Ectodermal cell (in vitro differentiated cells): ENCODE results near the gene SLC12A3.

Experiments used
- H3K27ac ChIP-seq: 2 replicates; pipeline ENCODE4 v1.7.0; 2013; ENCODE audit warnings: mild to moderate bottlenecking, low read depth, low read length; ENCODE audit not compliant: insufficient read depth, poor library complexity, severe bottlenecking
- H3K27me3 ChIP-seq: 2 replicates; pipeline ENCODE4 v1.7.0; 2013; ENCODE audit warnings: mild to moderate bottlenecking, low read length; ENCODE audit not compliant: insufficient read depth, control insufficient read depth, poor library complexity, severe bottlenecking
- H3K36me3 ChIP-seq: one replicate; pipeline ENCODE4 v1.7.0; 2013; ENCODE audit warnings: low read length; ENCODE audit not compliant: control insufficient read depth, insufficient read depth
- H3K4me1 ChIP-seq: one replicate; pipeline ENCODE4 v1.7.0; 2013; ENCODE audit warnings: low read length; ENCODE audit not compliant: control insufficient read depth, insufficient read depth
- H3K4me3 ChIP-seq: 2 replicates; pipeline ENCODE4 v1.7.0; 2013; ENCODE audit warnings: low read depth, low read length, control low read depth; ENCODE audit not compliant: insufficient read depth
- H3K9me3 ChIP-seq: 2 replicates; pipeline ENCODE4 v1.7.0; 2013; ENCODE audit warnings: mild to moderate bottlenecking, low read length, moderate library complexity; ENCODE audit not compliant: control insufficient read depth
- whole genome bisulfite sequencing, 2 experiments: methylation state at CpG; one replicate each; pipeline ENCODE4 v1.1.7; 2013; ENCODE audit warnings: missing lambda C conversion rate in 2 of 2; 5-methylcytosine and 5-hydroxymethylcytosine counted together

SLC12A3 gene

GRCh38 chr16:56941092-56941491, 76.1 kb downstream of the SLC12A3 start:
- H3K27ac ChIP-seq: no peak overlapping the region
- no peaks in the 10 kb centered on the region for H3K4me1 ChIP-seq
- no peaks in the 10 kb centered on the region for H3K27me3 ChIP-seq
- peaks cover 25% of the 10 kb centered on the region for H3K36me3 ChIP-seq
- no peaks in the 10 kb centered on the region for H3K9me3 ChIP-seq
- WGBS, 2 experiments: 96 to 100% methylated on average over 2 of the region's 2 CpGs
- H3K4me3 ChIP-seq: no peak overlapping the region

GRCh38 chr16:56941856-56942331, 76.9 kb downstream of the SLC12A3 start:
- Histone ChIP-seq H3K4me1 (no peaks in the 10 kb centered on the region), H3K27ac (no peak overlapping the region), H3K27me3 (no peaks in the 10 kb centered on the region), H3K36me3 (peaks cover 25% of the 10 kb centered on the region), H3K9me3 (no peaks in the 10 kb centered on the region), H3K4me3 (no peak overlapping the region)
- WGBS, 2 experiments: 84 to 85% methylated on average over 9 of the region's 9 CpGs

DNA sequence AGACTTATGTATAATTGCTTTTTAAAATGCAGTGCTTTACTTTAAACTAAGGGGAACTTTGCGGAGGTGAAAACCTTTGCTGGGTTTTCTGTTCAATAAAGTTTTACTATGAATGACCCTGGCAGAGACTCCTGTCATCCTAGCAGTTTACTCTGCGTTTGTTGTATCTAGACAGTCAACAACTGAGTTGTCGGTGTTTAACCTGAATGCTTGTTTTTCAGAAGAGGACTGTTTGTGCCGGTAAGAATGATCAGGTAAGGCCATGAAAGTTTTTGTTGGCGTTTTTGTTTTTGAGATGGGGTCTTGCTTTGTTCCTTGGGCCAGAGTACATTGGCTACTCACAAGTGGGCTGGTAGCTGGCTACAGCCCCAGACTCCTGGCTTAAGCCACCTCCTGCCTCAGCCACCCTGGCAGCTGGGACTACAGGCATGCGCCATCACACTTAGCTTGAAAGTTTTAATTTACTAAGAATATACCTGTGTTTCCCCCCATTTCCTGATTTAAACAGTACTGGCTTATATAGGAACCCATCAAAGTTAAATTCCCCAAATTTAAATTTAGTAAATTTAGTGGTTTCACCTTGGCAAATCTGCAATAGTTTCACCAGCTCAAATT, 78.9 kb downstream of the SLC12A3 start:
- WGBS, 2 experiments: 95% methylated on average over 6 of the region's 6 CpGs
- Histone ChIP-seq H3K27me3 (no peaks in the 10 kb centered on the region), H3K9me3 (no peaks in the 10 kb centered on the region), H3K36me3 (peaks cover 24% of the 10 kb centered on the region), H3K4me3 (no peak overlapping the region), H3K27ac (no peak overlapping the region), H3K4me1 (no peaks in the 10 kb centered on the region)

DNA sequence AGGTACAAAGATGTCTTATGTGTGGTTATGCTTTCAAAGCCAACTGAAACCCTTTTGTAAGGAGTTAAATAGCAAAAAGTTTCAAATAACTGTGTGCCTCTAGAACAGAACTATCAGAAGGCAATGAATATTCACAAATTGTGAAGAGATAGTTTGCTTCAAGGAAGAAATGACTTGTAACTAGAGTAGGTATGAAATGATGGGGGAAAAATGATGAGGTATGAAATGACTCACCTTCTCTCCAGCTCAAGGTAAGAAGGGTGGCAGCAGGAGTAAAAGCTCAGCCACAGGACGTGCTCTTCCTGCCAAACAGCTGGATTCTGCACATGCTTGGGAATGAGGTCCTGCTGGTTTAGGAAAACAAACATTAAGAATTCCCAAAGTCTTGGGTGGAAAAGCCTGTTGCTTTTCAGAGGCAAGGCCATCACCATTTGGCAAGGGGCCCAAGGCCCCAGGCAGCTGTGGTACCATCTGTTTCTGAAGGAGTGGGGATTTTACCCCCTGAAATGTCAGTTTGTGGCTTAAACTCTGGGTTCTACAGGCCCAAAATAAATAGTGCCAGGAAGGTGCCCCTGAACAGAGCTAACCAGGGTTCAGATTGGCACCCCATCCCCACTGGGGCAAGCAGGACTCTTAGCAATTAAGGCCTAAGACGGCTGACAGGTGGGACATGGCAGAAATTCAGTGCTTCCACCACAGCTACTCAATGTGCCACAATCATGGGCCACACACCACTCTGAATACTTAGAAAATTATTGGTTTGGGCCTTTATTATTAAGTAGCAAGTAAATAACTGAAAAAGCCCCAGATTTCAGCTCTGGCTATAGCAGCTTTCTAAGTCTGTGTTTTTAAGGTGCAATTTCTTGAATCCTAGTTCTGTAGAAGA, 80.2 kb downstream of the SLC12A3 start:
- no peaks in the 10 kb centered on the region for H3K9me3 ChIP-seq
- H3K4me1 ChIP-seq: no peaks in the 10 kb centered on the region
- H3K36me3 ChIP-seq: peaks cover 22% of the 10 kb centered on the region
- H3K4me3 ChIP-seq: no peak overlapping the region
- no peaks in the 10 kb centered on the region for H3K27me3 ChIP-seq
- 82 to 94% methylated on average over 2 of the region's 2 CpGs for WGBS, 2 experiments
- H3K27ac ChIP-seq: no peak overlapping the region

DNA sequence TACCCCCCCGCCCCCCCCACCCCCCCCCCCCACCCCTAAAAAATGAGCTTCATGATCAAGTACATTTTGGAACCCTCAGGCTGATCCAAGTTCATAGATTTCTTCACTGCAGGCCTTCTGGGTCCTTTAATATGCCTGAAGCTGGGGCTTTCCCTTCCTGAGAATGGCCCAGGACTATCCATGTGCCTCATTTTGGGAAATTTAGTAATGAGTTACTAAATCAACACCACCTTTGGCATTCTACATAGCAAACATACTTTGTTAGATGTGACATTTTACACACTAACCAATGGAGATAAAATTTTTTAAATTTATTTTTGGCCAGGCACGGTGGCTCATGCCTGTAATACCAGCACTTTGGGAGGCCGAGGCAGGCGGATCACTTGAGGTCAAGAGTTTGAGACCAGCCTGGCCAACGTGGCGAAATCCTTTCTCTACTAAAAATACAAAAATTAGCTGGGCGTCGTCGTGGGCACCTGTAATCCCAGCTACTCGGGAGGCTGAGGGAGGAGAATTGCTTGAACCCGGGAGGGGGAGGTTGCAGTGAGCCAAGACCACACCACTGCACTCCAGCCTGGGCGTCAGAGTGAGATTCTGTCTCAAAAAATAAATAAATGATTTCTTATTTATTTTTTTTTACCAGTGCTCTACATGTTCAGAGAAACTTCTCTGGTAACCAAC, 81.0 kb downstream of the SLC12A3 start:
- Histone ChIP-seq H3K4me3 (no peak overlapping the region), H3K27me3 (no peaks in the 10 kb centered on the region), H3K36me3 (peaks cover 22% of the 10 kb centered on the region), H3K4me1 (no peaks in the 10 kb centered on the region), H3K9me3 (no peaks in the 10 kb centered on the region), H3K27ac (no peak overlapping the region)
- 88 to 96% methylated on average over 10 of the region's 12 CpGs for WGBS, 2 experiments

- Histone ChIP-seq H3K36me3 (peaks cover 21% of the 10 kb centered on the region), H3K4me1 (no peaks in the 10 kb centered on the region), H3K27ac (no peak overlapping the region), H3K9me3 (no peaks in the 10 kb centered on the region), H3K27me3 (no peaks in the 10 kb centered on the region), H3K4me3 (no peak overlapping the region)
- 92% methylated on average over 10 of the region's 10 CpGs for WGBS, 2 experiments
Observed at GRCh38 chr16:56946767-56947603, 82.0 kb downstream of the SLC12A3 start.

DNA sequence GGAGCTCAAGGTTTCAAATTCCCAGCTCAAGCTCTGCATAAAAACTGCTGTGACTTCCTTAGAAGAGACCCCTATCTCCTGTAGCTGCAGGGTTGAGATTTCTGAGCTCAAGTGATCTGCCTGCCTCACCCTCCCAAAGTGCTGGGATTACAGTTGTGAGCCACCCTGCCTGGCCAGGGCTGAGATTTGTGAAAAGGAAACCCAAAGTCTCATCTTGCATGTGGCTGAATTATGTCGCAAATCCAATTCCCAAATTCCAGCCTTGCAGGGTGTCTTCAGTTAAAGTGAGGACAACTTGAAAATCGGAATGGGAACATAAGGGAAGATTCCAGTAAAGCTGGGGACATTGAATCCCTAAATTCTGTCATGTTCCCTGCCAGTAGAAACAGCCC, 82.6 kb downstream of the SLC12A3 start:
- Histone ChIP-seq H3K36me3 (peaks cover 15% of the 10 kb centered on the region), H3K9me3 (no peaks in the 10 kb centered on the region), H3K27ac (no peak overlapping the region), H3K4me1 (no peaks in the 10 kb centered on the region), H3K4me3 (no peak overlapping the region), H3K27me3 (no peaks in the 10 kb centered on the region)
- 87% methylated on average over 2 of the region's 2 CpGs for WGBS, 2 experiments

GRCh38 chr16:56948234-56948633, 83.2 kb downstream of the SLC12A3 start:
- no peak overlapping the region for H3K27ac ChIP-seq
- H3K36me3 ChIP-seq: peaks cover 9% of the 10 kb centered on the region
- H3K4me1 ChIP-seq: no peaks in the 10 kb centered on the region
- no peaks in the 10 kb centered on the region for H3K27me3 ChIP-seq
- 92 to 93% methylated on average over 6 of the region's 6 CpGs for WGBS, 2 experiments
- H3K9me3 ChIP-seq: no peaks in the 10 kb centered on the region
- no peak overlapping the region for H3K4me3 ChIP-seq

DNA sequence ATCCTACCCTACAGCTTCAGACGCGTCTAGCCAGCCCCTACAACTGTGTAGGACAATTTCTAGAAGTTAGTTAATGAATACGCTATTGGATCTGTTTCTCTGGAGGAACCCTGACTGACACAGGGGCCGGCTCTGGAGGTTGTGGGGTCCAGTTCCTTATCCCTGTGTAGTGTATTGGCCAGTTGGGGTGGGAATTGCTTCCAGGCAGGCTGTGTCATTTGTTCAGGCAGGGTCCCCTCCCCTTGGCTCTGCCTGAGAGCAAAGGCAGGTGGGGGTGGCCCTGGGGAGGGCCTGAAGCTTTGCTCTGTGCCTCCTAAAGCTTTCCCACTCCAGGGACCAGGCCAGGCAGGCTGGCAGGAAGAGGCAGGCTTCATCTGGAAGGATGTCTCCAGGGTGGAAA, 85.0 kb downstream of the SLC12A3 start:
- Histone ChIP-seq H3K9me3 (no peaks in the 10 kb centered on the region), H3K27ac (no peak overlapping the region), H3K4me3 (no peak overlapping the region), H3K36me3 (no peaks in the 10 kb centered on the region), H3K27me3 (no peaks in the 10 kb centered on the region), H3K4me1 (no peaks in the 10 kb centered on the region)
- WGBS, 2 experiments: 85 to 93% methylated on average over 4 of the region's 4 CpGs
